Lower leg skin (tissue), 3 donors: Measurements from ENCODE around the gene ADARB2.

ENCODE experiments used
- CTCF ChIP-seq, 3 donors: fragments of 450-650 bp; IDR thresholded peaks; one replicate each; pipeline ENCODE4 v1.5.1; 2016; ENCODE audit warnings: antibody characterized with exemption in 3 of 3, mild to moderate bottlenecking in 3 of 3, moderate library complexity in 2 of 3
- POLR2A ChIP-seq, 2 donors: fragments of 450-650 bp; IDR thresholded peaks; one replicate each; pipeline ENCODE4 v1.6.1; 2016 to 2017; ENCODE audit warnings: antibody characterized with exemption in 2 of 2, mild to moderate bottlenecking in 1 of 2, moderate library complexity in 1 of 2

DNA sequence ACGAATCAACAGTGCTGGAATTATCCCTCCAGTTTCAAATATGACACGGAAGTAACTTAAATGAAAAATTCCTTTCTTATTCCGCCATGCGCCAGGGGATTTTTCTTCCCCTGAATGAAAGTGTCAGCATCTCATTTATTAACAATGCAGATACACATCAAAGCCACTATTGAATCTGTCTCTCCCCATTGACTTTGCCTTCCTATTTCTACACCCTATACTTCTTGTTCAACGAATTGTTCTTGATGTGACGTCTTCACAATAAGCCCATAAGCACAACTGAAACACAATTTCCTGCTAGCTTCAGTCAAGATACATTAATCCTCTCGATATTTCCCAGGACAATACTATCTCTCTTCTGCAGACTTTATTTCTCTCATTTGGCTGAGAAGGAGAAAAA is 253.5 kb downstream of the ADARB2 start:
- no peak for TF ChIP-seq CTCF (IDR thresholded peaks at IDR 0.05)
- no peak for TF ChIP-seq POLR2A (IDR thresholded peaks at IDR 0.05)
